D341Med (cell line): ENCODE data around the gene KNDC1.
"Not testable (repeated sequence)": the region's sequence is repeated elsewhere in the genome, so short reads cannot be mapped to it uniquely, and the experiment has no call there.

Experiments used
- DNase-seq: peaks from one replicate; pipeline ENCODE4 v3.0.0; 2012; ENCODE audit warnings: low spot score

Gene KNDC1

GRCh38 chr10:133162178-133162909 is 2.3 kb downstream of the KNDC1 start:
- no peak for DNase-seq

- no peak for DNase-seq
Measured at GRCh38 chr10:133162910-133163856, 3.2 kb downstream of the KNDC1 start.

GRCh38 chr10:133163889-133164815 is 4.1 kb downstream of the KNDC1 start:
- DNase-seq, result no peak

GRCh38 chr10:133164816-133165555 is 5.0 kb downstream of the KNDC1 start:
- DNase-seq, result no peak

GRCh38 chr10:133165556-133166503 is 5.8 kb downstream of the KNDC1 start:
- no peak for DNase-seq

GRCh38 chr10:133166504-133166827 is 6.4 kb downstream of the KNDC1 start:
- no peak for DNase-seq

- DNase-seq, result no peak
Measured at GRCh38 chr10:133166828-133167692, 7.0 kb downstream of the KNDC1 start.

- DNase-seq, result no peak
Measured at GRCh38 chr10:133167693-133168616, 7.9 kb downstream of the KNDC1 start.

- no peak for DNase-seq
Measured at GRCh38 chr10:133168617-133169031, 8.6 kb downstream of the KNDC1 start.

GRCh38 chr10:133169173-133169947 is 9.3 kb downstream of the KNDC1 start:
- DNase-seq, result no peak

- no peak for DNase-seq
Measured at GRCh38 chr10:133170092-133170491, 10.1 kb downstream of the KNDC1 start.

GRCh38 chr10:133173860-133174640 is 14.0 kb downstream of the KNDC1 start:
- DNase-seq, result peak; percentile 0

- DNase-seq, result no peak
Measured at GRCh38 chr10:133174689-133175263, 14.8 kb downstream of the KNDC1 start.

- DNase-seq, result not testable (repeated sequence)
Measured at GRCh38 chr10:133175624-133176023, 15.6 kb downstream of the KNDC1 start.

GRCh38 chr10:133176546-133176945 is 16.5 kb downstream of the KNDC1 start:
- no peak for DNase-seq
